Fibroblast of lung (primary cell): ENCODE measurements around the gene EN2. TPM values are rescaled to one million over a fixed set of nuclear protein-coding genes. Genes with fewer than 3 reads are reported as not detected.

Source experiments
- DNase-seq, 2 donors: peaks; one replicate each; pipeline versions ENCODE4 v3.0.0 to v3.0.0-alpha.2; 2010; ENCODE audit warnings: low read depth in 2 of 2
- H2AFZ ChIP-seq: 2 replicates; pipeline ENCODE4 v1.5.1; 2012; ENCODE audit warnings: low read length, control low read depth, inconsistent platforms
- H3K27ac ChIP-seq: 2 replicates; pipeline ENCODE4 v1.5.1; 2011; ENCODE audit warnings: low read length, control low read depth; ENCODE audit not compliant: insufficient read depth
- H3K27me3 ChIP-seq: 2 replicates; pipeline ENCODE4 v1.5.1; 2011; ENCODE audit warnings: mild to moderate bottlenecking, low read length; ENCODE audit not compliant: control insufficient read depth, insufficient read depth
- H3K36me3 ChIP-seq: 2 replicates; pipeline ENCODE4 v1.5.1; 2011; ENCODE audit warnings: low read length; ENCODE audit not compliant: control insufficient read depth, insufficient read depth
- H3K4me1 ChIP-seq: 2 replicates; pipeline ENCODE4 v1.5.1; 2011; ENCODE audit warnings: low read length; ENCODE audit not compliant: control insufficient read depth, insufficient read depth; ENCODE audit errors: extremely low read depth
- H3K4me2 ChIP-seq: 2 replicates; pipeline ENCODE4 v1.5.1; 2011; ENCODE audit warnings: low read length, control low read depth; ENCODE audit not compliant: insufficient read depth; ENCODE audit errors: extremely low read depth
- H3K4me3 ChIP-seq, 4 experiments: fragments of 200-600 bp in 1 of 4; sonication (generic) in 1 of 4; replicated peaks in 1 of 4; 2 replicates each; pipeline ENCODE4 v1.5.1; 2011 to 2016; ENCODE audit warnings: low read length in 4 of 4, low read depth in 3 of 4, mild to moderate bottlenecking in 3 of 4, control low read depth in 2 of 4, inconsistent platforms in 1 of 4, mixed read lengths in 1 of 4; ENCODE audit not compliant: insufficient read depth in 1 of 4; ENCODE audit errors: control extremely low read depth in 1 of 4
- H3K79me2 ChIP-seq: 2 replicates; pipeline ENCODE4 v1.5.1; 2012; ENCODE audit warnings: mild to moderate bottlenecking, low read length, inconsistent platforms; ENCODE audit not compliant: control insufficient read depth, insufficient read depth
- H3K9ac ChIP-seq: 2 replicates; pipeline ENCODE4 v1.5.1; 2011; ENCODE audit warnings: mild to moderate bottlenecking, low read length, control low read depth; ENCODE audit not compliant: insufficient read depth
- H3K9me3 ChIP-seq: 2 replicates; pipeline ENCODE4 v1.5.1; 2012; ENCODE audit warnings: low read depth, low read length; ENCODE audit not compliant: control insufficient read depth, insufficient read depth
- H4K20me1 ChIP-seq: 2 replicates; pipeline ENCODE4 v1.5.1; 2011; ENCODE audit warnings: low read length; ENCODE audit not compliant: control insufficient read depth, insufficient read depth; ENCODE audit errors: extremely low read depth
- CTCF ChIP-seq, 2 donors: IDR thresholded peaks in 1 of 2; conservative IDR thresholded peaks in 1 of 2; 1 replicate in 1 of 2; 2 replicates in 1 of 2; pipeline ENCODE4 v1.5.1; 2011 to 2012; ENCODE audit warnings: low read length in 2 of 2, control low read depth in 1 of 2, inconsistent platforms in 1 of 2, low read depth in 1 of 2, mild to moderate bottlenecking in 1 of 2
- EZH2 ChIP-seq: IDR thresholded peaks from 2 replicates; pipeline ENCODE4 v1.5.1; 2012; ENCODE audit warnings: low read length, control low read depth, mild to moderate bottlenecking; ENCODE audit errors: missing control alignments
- polyA minus RNA-seq: library from RNA; depleted of rRNA, polyadenylated mRNA; stranded (reverse); fragments of >200 nt; gene quantifications from 2 replicates; pipeline ENCODE4 v1.2.3, GENCODE V29; 2011; ENCODE audit warnings: low replicate concordance
- polyA plus RNA-seq, 2 donors: library from polyadenylated mRNA; depleted of rRNA in 1 of 2; stranded (reverse) in 1 of 2; unstranded in 1 of 2; fragments of >200 nt; gene quantifications; 2 replicates each; pipeline ENCODE4 v1.2.1, GENCODE V29; 2011 to 2012; ENCODE audit warnings: missing spikeins in 1 of 2
- total RNA-seq: library from RNA; depleted of rRNA; stranded (reverse); fragments of >200 nt; gene quantifications from 2 replicates; pipeline ENCODE4 v1.2.1, GENCODE V29; 2014

The EN2 gene
- under 0.01 TPM in 1 of 2 replicates, not detected in the other for total RNA-seq
- polyA plus RNA-seq, result not detected in 2 replicates
- polyA plus RNA-seq (2012), result not detected in 2 replicates
- not detected in 2 replicates for polyA minus RNA-seq

- Histone ChIP-seq H3K79me2 (no peaks in the 10 kb centered on the region), H3K9me3 (no peaks in the 10 kb centered on the region), H2AFZ (no peak within 1 kb of the TSS), H4K20me1 (no peaks in the 10 kb centered on the region), H3K9ac (no peak within 1 kb of the TSS), H3K4me1 (no peaks in the 10 kb centered on the region), H3K36me3 (no peaks in the 10 kb centered on the region), H3K27ac (no peak within 1 kb of the TSS), H3K27me3 (peaks cover 79% of the 10 kb centered on the region), H3K4me2 (peak within 1 kb of the TSS; percentile 78), H3K4me3 (peak within 1 kb of the TSS; percentile 23 to 59 (median 38))
- DNase-seq, result no peak
- no peak for TF ChIP-seq CTCF (conservative IDR thresholded peaks at IDR 0.05 in 1 of 2, IDR thresholded peaks at IDR 0.05 in 1 of 2; ENCODE audit: low read depth in 1 of 2, low read length in 2 of 2)
- peak; percentile 91 for TF ChIP-seq EZH2
Observed at GRCh38 chr7:155458111-155458877, at the start of gene EN2. Gene EN2, plus strand, starts transcription at chr7:155458129. Its CDS starts 249 bp downstream, at chr7:155458378.

- Histone ChIP-seq H2AFZ (no peak overlapping the region), H3K4me1 (no peaks in the 10 kb centered on the region), H3K4me2 (no peak overlapping the region), H3K36me3 (no peaks in the 10 kb centered on the region), H3K4me3 (no peak overlapping the region), H3K27ac (no peak overlapping the region), H3K9ac (no peak overlapping the region), H3K79me2 (no peaks in the 10 kb centered on the region), H3K9me3 (no peaks in the 10 kb centered on the region), H3K27me3 (no peaks in the 10 kb centered on the region), H4K20me1 (no peaks in the 10 kb centered on the region)
- TF ChIP-seq EZH2, result no peak
- no peak for DNase-seq
Observed at GRCh38 chr7:155408651-155409586, 49.0 kb upstream of the EN2 start.

- TF ChIP-seq CTCF (conservative IDR thresholded peaks at IDR 0.05 in 1 of 2, IDR thresholded peaks at IDR 0.05 in 1 of 2; ENCODE audit: low read depth in 1 of 2, low read length in 2 of 2) (no peak), EZH2 (no peak)
- no peaks in the 10 kb centered on the region for H4K20me1 ChIP-seq
- H3K27ac ChIP-seq, result no peak overlapping the region
- H3K36me3 ChIP-seq, result no peaks in the 10 kb centered on the region
- no peak overlapping the region for H2AFZ ChIP-seq
- H3K9ac ChIP-seq, result no peak overlapping the region
- H3K4me2 ChIP-seq, result no peak overlapping the region
- H3K4me3 ChIP-seq, result no peak overlapping the region
- H3K9me3 ChIP-seq, result no peaks in the 10 kb centered on the region
- no peaks in the 10 kb centered on the region for H3K79me2 ChIP-seq
- no peaks in the 10 kb centered on the region for H3K4me1 ChIP-seq
- DNase-seq, result no peak
- no peaks in the 10 kb centered on the region for H3K27me3 ChIP-seq
Observed at GRCh38 chr7:155409980-155410379, 47.9 kb upstream of the EN2 start.
